ENCODE measurements around the gene CDR2L.
"Not testable (repeated sequence)": the region's sequence is repeated elsewhere in the genome, so short reads cannot be mapped to it uniquely, and the experiment has no call there.

CDR2L gene

GRCh38 chr17:75011401-75012095, 24.1 kb downstream of the CDR2L start:
- peak; percentile 62 for DNase-seq

- no peak for DNase-seq
Observed at GRCh38 chr17:75012096-75012345, 24.6 kb downstream of the CDR2L start.

GRCh38 chr17:75012346-75013091, 25.1 kb downstream of the CDR2L start, which contains the start of gene MRPL58:
Gene MRPL58 (plus strand): TSS chr17:75012670. CDS start chr17:75012687, 17 bp downstream.
- peak; percentile 88 for DNase-seq

- DNase-seq: no peak
Observed at GRCh38 chr17:75013092-75013559, 25.7 kb downstream of the CDR2L start.

GRCh38 chr17:75019146-75019545, 31.7 kb downstream of the CDR2L start:
- no peak for DNase-seq

GRCh38 chr17:75019710-75020109, 32.3 kb downstream of the CDR2L start:
- DNase-seq: no peak

GRCh38 chr17:75020331-75021110, 33.1 kb downstream of the CDR2L start:
- no peak for DNase-seq

- no peak for DNase-seq
Observed at GRCh38 chr17:75024686-75025397, 37.4 kb downstream of the CDR2L start.

- not testable (repeated sequence) for DNase-seq
Observed at GRCh38 chr17:75025398-75025734, 37.9 kb downstream of the CDR2L start.

GRCh38 chr17:75026650-75027049, 39.2 kb downstream of the CDR2L start:
- not testable (repeated sequence) for DNase-seq

- no peak for DNase-seq
Observed at GRCh38 chr17:75030161-75030560, 42.7 kb downstream of the CDR2L start.

GRCh38 chr17:75031972-75032719, 44.7 kb downstream of the CDR2L start:
- peak; percentile 78 for DNase-seq

GRCh38 chr17:75032720-75033280, 45.4 kb downstream of the CDR2L start:
- peak; percentile 8 for DNase-seq

GRCh38 chr17:75033346-75034235, 46.2 kb downstream of the CDR2L start:
- peak; percentile 93 for DNase-seq

GRCh38 chr17:75034236-75034908, 46.9 kb downstream of the CDR2L start:
- DNase-seq: peak; percentile 92

- DNase-seq: peak; percentile 75
Observed at GRCh38 chr17:75036643-75037268, 49.3 kb downstream of the CDR2L start.

- DNase-seq: no peak
Observed at GRCh38 chr17:75039238-75039637, 51.8 kb downstream of the CDR2L start.

GRCh38 chr17:75041656-75042280, 54.3 kb downstream of the CDR2L start:
- no peak for DNase-seq

GRCh38 chr17:75043789-75044188, 56.4 kb downstream of the CDR2L start:
- not testable (repeated sequence) for DNase-seq
